ENCODE data around the gene CNN3. TPM values are rescaled to one million over a fixed set of nuclear protein-coding genes. Genes with fewer than 3 reads are reported as not detected.

The CNN3 gene
- polyA plus RNA-seq, 3 donors from 2014 or later: 0.83 to 8.0 (median 2.0) TPM

- no peak overlapping the region for H3K27ac Mint-ChIP-seq
- no peak overlapping the region for H3K4me3 Mint-ChIP-seq
- no peaks in the 10 kb centered on the region for H3K4me1 Mint-ChIP-seq
- H3K36me3 Mint-ChIP-seq: no peaks in the 10 kb centered on the region
- no peaks in the 10 kb centered on the region for H3K9me3 Mint-ChIP-seq
- peaks cover 0 to 2% (median 0%) of the 10 kb centered on the region in 3 donors for H3K27me3 Mint-ChIP-seq (ENCODE audit: low read depth in 3 of 3)
- DNase-seq: no peak
Observed at GRCh38 chr1:94859174-94859573, 67.7 kb downstream of the CNN3 start.

DNA sequence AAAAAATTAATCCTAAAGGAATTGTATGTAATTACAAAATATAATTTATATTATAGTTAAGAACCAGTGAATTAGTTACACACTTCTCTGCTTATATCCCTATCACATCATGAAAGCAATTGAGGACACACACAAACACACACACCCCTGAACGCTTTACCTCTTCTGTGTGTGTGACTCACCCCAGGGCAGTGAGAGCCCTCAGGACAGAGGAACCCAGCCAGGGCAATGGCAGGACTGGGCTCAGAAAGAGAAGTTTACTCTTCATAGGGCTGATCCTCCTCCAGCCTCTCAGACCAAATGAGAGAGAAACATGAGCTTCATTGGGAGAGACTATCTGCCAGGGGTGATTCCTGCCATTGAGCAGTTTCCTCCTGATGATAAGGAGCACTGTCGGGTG, 68.6 kb downstream of the CNN3 start:
- no peak for DNase-seq
- Mint-ChIP-seq H3K4me3 (no peak overlapping the region), H3K27me3 (ENCODE audit: low read depth in 3 of 3) (peaks cover 0 to 2% (median 0%) of the 10 kb centered on the region in 3 donors), H3K36me3 (no peaks in the 10 kb centered on the region), H3K27ac (no peak overlapping the region), H3K4me1 (no peaks in the 10 kb centered on the region), H3K9me3 (no peaks in the 10 kb centered on the region)

DNA sequence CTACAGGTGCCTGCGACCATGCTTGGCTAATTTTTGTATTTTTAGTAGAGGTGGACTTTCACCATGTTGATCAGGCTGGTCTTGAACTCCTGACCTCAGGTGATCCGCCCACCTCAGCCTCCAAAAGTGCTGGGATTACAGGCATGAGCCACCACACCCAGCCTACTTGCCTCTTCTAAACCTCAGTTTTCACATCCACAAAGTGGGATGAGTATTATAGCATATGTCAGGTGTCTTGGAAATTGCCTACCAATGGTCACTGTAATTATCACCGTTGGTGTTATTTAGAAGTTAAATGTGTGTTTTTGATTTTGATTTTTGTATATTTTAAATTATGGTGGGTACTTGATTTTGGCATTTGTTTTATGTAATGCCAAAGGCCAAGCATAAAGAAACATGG, 70.0 kb downstream of the CNN3 start:
- Mint-ChIP-seq H3K27ac (no peak overlapping the region), H3K4me3 (no peak overlapping the region)

DNA sequence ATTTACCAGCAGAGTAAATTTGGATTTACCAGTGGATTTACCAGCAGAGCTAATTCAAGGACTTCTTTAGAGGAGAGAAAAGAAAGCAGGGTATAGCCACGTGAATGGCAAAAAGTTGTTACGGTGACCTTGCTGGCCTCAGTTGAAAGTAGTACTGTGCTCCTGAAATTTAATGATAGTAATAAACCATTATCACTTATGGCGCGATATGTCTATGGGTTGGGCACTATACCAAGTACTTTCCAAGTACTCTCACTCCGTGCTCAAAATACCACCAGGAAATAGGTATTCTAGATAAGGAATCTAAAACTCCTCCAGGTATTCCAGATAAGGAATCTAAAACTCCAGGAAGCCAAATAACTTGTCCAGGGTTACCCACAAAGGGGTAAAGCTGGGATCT, 70.9 kb downstream of the CNN3 start:
- no peaks in the 10 kb centered on the region for H3K4me1 Mint-ChIP-seq
- H3K36me3 Mint-ChIP-seq: no peaks in the 10 kb centered on the region
- H3K9me3 Mint-ChIP-seq: no peaks in the 10 kb centered on the region
- DNase-seq: no peak
- peaks cover 0 to 2% (median 0%) of the 10 kb centered on the region in 3 donors for H3K27me3 Mint-ChIP-seq (ENCODE audit: low read depth in 3 of 3)
- no peak overlapping the region for H3K27ac Mint-ChIP-seq
- H3K4me3 Mint-ChIP-seq: no peak overlapping the region

More for the DNA sequence above, 70.0 kb downstream of the CNN3 start:
- H3K27me3 Mint-ChIP-seq (ENCODE audit: low read depth in 3 of 3): peaks cover 0 to 2% (median 0%) of the 10 kb centered on the region in 3 donors
- H3K9me3 Mint-ChIP-seq: no peaks in the 10 kb centered on the region
- H3K36me3 Mint-ChIP-seq: no peaks in the 10 kb centered on the region
- no peaks in the 10 kb centered on the region for H3K4me1 Mint-ChIP-seq
- no peak for DNase-seq

- no peak for DNase-seq
- Mint-ChIP-seq H3K4me3 (no peak overlapping the region), H3K4me1 (no peaks in the 10 kb centered on the region), H3K9me3 (no peaks in the 10 kb centered on the region), H3K36me3 (no peaks in the 10 kb centered on the region), H3K27me3 (ENCODE audit: low read depth in 3 of 3) (peaks cover 0 to 2% (median 0%) of the 10 kb centered on the region in 3 donors), H3K27ac (no peak overlapping the region)
Observed at GRCh38 chr1:94855307-94855700, 71.6 kb downstream of the CNN3 start.

GRCh38 chr1:94854458-94855306, 72.2 kb downstream of the CNN3 start:
- no peaks in the 10 kb centered on the region for H3K4me1 Mint-ChIP-seq
- DNase-seq: peak; percentile 58 to 70 (median 69)
- H3K4me3 Mint-ChIP-seq: no peak overlapping the region
- H3K27me3 Mint-ChIP-seq (ENCODE audit: low read depth in 3 of 3): no peaks in the 10 kb centered on the region
- no peaks in the 10 kb centered on the region for H3K9me3 Mint-ChIP-seq
- no peak overlapping the region for H3K27ac Mint-ChIP-seq
- no peaks in the 10 kb centered on the region for H3K36me3 Mint-ChIP-seq

DNA sequence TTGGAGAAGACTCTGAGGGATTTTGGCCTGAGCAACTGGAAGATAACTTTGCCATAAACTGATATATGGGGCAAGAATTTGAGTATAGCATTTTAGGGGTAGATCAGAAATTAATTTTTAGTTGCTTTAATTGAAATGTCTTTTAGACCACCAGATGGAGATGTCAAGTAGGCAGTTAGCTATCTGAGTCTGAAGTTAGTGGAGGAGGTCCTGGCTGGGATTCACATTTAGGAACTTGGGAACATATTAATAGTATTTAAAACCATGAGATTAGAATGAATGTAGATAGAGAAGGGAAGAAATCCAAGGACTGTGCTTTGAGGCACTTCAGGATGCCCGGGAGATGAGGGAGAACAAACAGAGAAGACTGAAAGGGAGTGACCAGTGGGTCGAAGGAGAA, 74.1 kb downstream of the CNN3 start:
- H3K27me3 Mint-ChIP-seq (ENCODE audit: low read depth in 3 of 3): no peaks in the 10 kb centered on the region

GRCh38 chr1:94851571-94851970, 75.3 kb downstream of the CNN3 start:
- Mint-ChIP-seq H3K4me1 (no peaks in the 10 kb centered on the region), H3K27me3 (ENCODE audit: low read depth in 3 of 3) (peaks cover 0 to 2% (median 0%) of the 10 kb centered on the region in 3 donors), H3K4me3 (no peak overlapping the region), H3K36me3 (no peaks in the 10 kb centered on the region), H3K27ac (no peak overlapping the region), H3K9me3 (no peaks in the 10 kb centered on the region)
- DNase-seq: no peak

More for the DNA sequence above, 74.1 kb downstream of the CNN3 start:
- Mint-ChIP-seq H3K36me3 (no peaks in the 10 kb centered on the region), H3K9me3 (no peaks in the 10 kb centered on the region), H3K4me3 (no peak overlapping the region), H3K4me1 (no peaks in the 10 kb centered on the region), H3K27ac (no peak overlapping the region)
- no peak for DNase-seq

Other genes starting within 250 kb of the CNN3 start
- gene SLC44A3, start 106.8 kb downstream of the CNN3 start, polyA plus RNA-seq: not detected
- gene ALG14, start 145.8 kb upstream of the CNN3 start, polyA plus RNA-seq: 1 to 10 TPM; 3.1 to 5.4 (median 3.2) TPM
- not detected for gene TLCD4, start 190.2 kb upstream of the CNN3 start, polyA plus RNA-seq

All from immature natural killer cell (primary cell).